ENCODE results near the gene CHMP4A.

DNA sequence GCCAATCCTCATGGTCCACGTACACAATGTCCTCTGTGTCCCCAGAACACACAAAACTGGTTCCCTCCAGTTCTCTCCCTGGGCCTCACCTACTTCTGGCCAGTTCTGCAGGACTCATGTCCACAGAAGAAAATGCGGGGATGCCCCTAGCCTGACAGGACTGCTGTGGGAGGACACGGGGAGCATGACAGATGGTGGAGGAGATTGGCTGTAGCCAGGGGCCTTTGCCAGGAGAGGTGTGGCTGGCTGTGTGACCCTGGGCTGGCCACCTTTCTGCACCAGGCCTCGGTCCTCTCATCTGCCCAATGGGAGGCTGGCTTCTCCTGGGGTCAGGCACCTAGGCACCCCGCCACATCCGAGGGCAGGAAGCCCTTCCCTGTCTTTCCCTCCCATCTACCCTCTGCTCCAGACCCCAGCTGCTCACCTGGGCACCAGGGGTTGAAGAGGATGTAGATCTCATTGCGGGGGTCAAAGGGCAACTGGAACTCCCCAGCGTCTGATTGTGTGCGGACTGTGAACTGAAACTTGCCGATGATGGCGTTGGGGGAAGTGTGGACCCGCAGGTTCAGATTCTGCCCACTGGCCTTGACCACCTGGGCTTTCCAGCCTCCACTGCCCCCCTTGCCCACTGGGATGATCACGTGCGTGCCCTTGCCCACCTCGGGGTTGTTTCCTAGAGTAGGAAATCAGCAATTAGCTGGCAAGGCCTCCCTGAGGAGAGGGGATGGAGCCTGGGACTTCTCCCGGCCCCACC, 46.9 kb upstream of the CHMP4A start:
- TF ChIP-seq EZH2 (IDR thresholded peaks at IDR 0.05) (no peak), REST (IDR thresholded peaks at IDR 0.05; ENCODE audit: low read depth) (no peak), MAX (IDR thresholded peaks at IDR 0.05) (no peak), EZH2phosphoT487 (IDR thresholded peaks at IDR 0.05; ENCODE audit: borderline replicate concordance) (no peak), RAD21 (IDR thresholded peaks at IDR 0.05; ENCODE audit: low read depth) (no peak), POLR2AphosphoS5 (IDR thresholded peaks at IDR 0.05; ENCODE audit: low read depth, low read length) (no peak), SP1 (IDR thresholded peaks at IDR 0.05; ENCODE audit: low read depth) (no peak), ELF1 (IDR thresholded peaks at IDR 0.05; ENCODE audit: borderline replicate concordance, low read depth) (no peak)
- TF ChIP-seq, protein P1, sequence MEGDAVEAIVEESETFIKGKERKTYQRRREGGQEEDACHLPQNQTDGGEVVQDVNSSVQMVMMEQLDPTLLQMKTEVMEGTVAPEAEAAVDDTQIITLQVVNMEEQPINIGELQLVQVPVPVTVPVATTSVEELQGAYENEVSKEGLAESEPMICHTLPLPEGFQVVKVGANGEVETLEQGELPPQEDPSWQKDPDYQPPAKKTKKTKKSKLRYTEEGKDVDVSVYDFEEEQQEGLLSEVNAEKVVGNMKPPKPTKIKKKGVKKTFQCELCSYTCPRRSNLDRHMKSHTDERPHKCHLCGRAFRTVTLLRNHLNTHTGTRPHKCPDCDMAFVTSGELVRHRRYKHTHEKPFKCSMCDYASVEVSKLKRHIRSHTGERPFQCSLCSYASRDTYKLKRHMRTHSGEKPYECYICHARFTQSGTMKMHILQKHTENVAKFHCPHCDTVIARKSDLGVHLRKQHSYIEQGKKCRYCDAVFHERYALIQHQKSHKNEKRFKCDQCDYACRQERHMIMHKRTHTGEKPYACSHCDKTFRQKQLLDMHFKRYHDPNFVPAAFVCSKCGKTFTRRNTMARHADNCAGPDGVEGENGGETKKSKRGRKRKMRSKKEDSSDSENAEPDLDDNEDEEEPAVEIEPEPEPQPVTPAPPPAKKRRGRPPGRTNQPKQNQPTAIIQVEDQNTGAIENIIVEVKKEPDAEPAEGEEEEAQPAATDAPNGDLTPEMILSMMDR (IDR thresholded peaks at IDR 0.05 in 2 of 3, conservative IDR thresholded peaks at IDR 0.05 in 1 of 3; ENCODE audit: borderline replicate concordance in 1 of 3, insufficient read depth in 1 of 3, low read depth in 2 of 3, low read length in 2 of 3) = no peak
- TF ChIP-seq, protein P2, sequence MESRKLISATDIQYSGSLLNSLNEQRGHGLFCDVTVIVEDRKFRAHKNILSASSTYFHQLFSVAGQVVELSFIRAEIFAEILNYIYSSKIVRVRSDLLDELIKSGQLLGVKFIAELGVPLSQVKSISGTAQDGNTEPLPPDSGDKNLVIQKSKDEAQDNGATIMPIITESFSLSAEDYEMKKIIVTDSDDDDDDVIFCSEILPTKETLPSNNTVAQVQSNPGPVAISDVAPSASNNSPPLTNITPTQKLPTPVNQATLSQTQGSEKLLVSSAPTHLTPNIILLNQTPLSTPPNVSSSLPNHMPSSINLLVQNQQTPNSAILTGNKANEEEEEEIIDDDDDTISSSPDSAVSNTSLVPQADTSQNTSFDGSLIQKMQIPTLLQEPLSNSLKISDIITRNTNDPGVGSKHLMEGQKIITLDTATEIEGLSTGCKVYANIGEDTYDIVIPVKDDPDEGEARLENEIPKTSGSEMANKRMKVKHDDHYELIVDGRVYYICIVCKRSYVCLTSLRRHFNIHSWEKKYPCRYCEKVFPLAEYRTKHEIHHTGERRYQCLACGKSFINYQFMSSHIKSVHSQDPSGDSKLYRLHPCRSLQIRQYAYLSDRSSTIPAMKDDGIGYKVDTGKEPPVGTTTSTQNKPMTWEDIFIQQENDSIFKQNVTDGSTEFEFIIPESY (IDR thresholded peaks at IDR 0.05; ENCODE audit: extremely low read depth, insufficient replicate concordance, low read length) = no peak

Data from HCT116 (cell line).